Left lobe of liver (tissue), 2 donors: ENCODE data around the gene JAKMIP1. TPM values are rescaled to one million over a fixed set of nuclear protein-coding genes. Genes with fewer than 3 reads are reported as not detected.
"Not testable (repeated sequence)": the region's sequence is repeated elsewhere in the genome, so short reads cannot be mapped to it uniquely, and the experiment has no call there.

ENCODE experiments used
- ATAC-seq: fragments of 200-7000 bp; cut with Tn5 transposase; one replicate; pipeline ENCODE4 v1.9.1; 2020; ENCODE audit warnings: mild to moderate bottlenecking, moderate library complexity
- DNase-seq: peaks from one replicate; pipeline ENCODE4 v3.0.0-alpha.2; 2020; ENCODE audit warnings: low spot score
- total RNA-seq: library from RNA; stranded (reverse); gene quantifications from one replicate; pipeline ENCODE4 v1.2.1, GENCODE V29; 2021
- donor health status: DM: no; HTN: no; CAD: no; lungs with moderate emphysema.
- donor health status: DM: no; HTN: yes; CAD: no.

JAKMIP1 gene
- total RNA-seq, 1 donor from 2014 or later: not detected

GRCh38 chr4:6022607-6023288 is 177.6 kb downstream of the JAKMIP1 start:
- DNase-seq (no peak), ATAC-seq (no peak)

- DNase-seq (no peak), ATAC-seq (no peak)
Observed at GRCh38 chr4:6021831-6022606, 178.3 kb downstream of the JAKMIP1 start.

GRCh38 chr4:6020613-6021012 is 179.7 kb downstream of the JAKMIP1 start:
- DNase-seq: no peak
- ATAC-seq: no peak

GRCh38 chr4:6019316-6020263 is 180.8 kb downstream of the JAKMIP1 start:
- no peak for DNase-seq
- peak; percentile 79 for ATAC-seq

GRCh38 chr4:6018331-6018730 is 182.0 kb downstream of the JAKMIP1 start, which contains the start of gene C4orf50:
Gene C4orf50, minus strand, starts transcription at chr4:6018431.
- DNase-seq (no peak), ATAC-seq (no peak)

- no peak for DNase-seq
- ATAC-seq: no peak
Observed at GRCh38 chr4:6017800-6018199, 182.5 kb downstream of the JAKMIP1 start.

- no peak for ATAC-seq
Observed at GRCh38 chr4:6017030-6017429, 183.3 kb downstream of the JAKMIP1 start.

GRCh38 chr4:6013564-6013963 is 186.8 kb downstream of the JAKMIP1 start:
- ATAC-seq: no peak
- DNase-seq: no peak

More at GRCh38 chr4:6017030-6017429, 183.3 kb downstream of the JAKMIP1 start:
- DNase-seq: no peak

GRCh38 chr4:6012200-6012599 is 188.1 kb downstream of the JAKMIP1 start:
- ATAC-seq (no peak), DNase-seq (no peak)

- no peak for DNase-seq
- ATAC-seq: peak; percentile 57
Observed at GRCh38 chr4:6011686-6012085, 188.7 kb downstream of the JAKMIP1 start.

- no peak for DNase-seq
Observed at GRCh38 chr4:6011271-6011671, 189.1 kb downstream of the JAKMIP1 start.

GRCh38 chr4:6010789-6011188 is 189.6 kb downstream of the JAKMIP1 start:
- ATAC-seq: no peak
- DNase-seq: no peak

More at GRCh38 chr4:6011271-6011671, 189.1 kb downstream of the JAKMIP1 start:
- ATAC-seq: no peak

GRCh38 chr4:6009452-6009851 is 190.9 kb downstream of the JAKMIP1 start:
- ATAC-seq: no peak
- DNase-seq: no peak

- ATAC-seq: no peak
- DNase-seq: no peak
Observed at GRCh38 chr4:6008766-6009385, 191.5 kb downstream of the JAKMIP1 start.

GRCh38 chr4:6008092-6008551 is 192.2 kb downstream of the JAKMIP1 start:
- ATAC-seq (peak; percentile 48), DNase-seq (no peak)

GRCh38 chr4:6005175-6005574 is 195.2 kb downstream of the JAKMIP1 start:
- no peak for ATAC-seq
- no peak for DNase-seq

GRCh38 chr4:6003485-6003884 is 196.9 kb downstream of the JAKMIP1 start:
- not testable (repeated sequence) for DNase-seq, ATAC-seq

GRCh38 chr4:6002926-6003325 is 197.4 kb downstream of the JAKMIP1 start:
- no peak for ATAC-seq
- DNase-seq: no peak

- no peak for DNase-seq
- ATAC-seq: no peak
Observed at GRCh38 chr4:6002492-6002833, 197.9 kb downstream of the JAKMIP1 start.

- DNase-seq (peak; percentile 29), ATAC-seq (no peak)
Observed at GRCh38 chr4:6001680-6002491, 198.5 kb downstream of the JAKMIP1 start.
